Central memory CD8-positive, alpha-beta T cell (primary cell): Measurements from ENCODE around the gene TYSND1.
"Not testable (repeated sequence)": the region's sequence is repeated elsewhere in the genome, so short reads cannot be mapped to it uniquely, and the experiment has no call there.

Source experiments
- ATAC-seq: fragments of 150-1000 bp; cut with Tn5 transposase; replicated peaks from 2 replicates; pipeline ENCODE4 v1.10.0; 2022; ENCODE audit warnings: mild to moderate bottlenecking, moderate FRiP score, moderate number of reproducible peaks; ENCODE audit not compliant: poor library complexity, severe bottlenecking; ENCODE audit errors: extremely low read depth
- DNase-seq, 2 donors: peaks; one replicate each; pipeline ENCODE4 v3.0.0; 2021; ENCODE audit warnings: low spot score in 2 of 2
- H3K27ac Mint-ChIP-seq: one replicate; pipeline ENCODE4 v1.8.0; 2022; ENCODE audit warnings: low read depth, mild to moderate bottlenecking, moderate library complexity, mixed read lengths
- H3K27me3 Mint-ChIP-seq: one replicate; pipeline ENCODE4 v1.8.0; 2022; ENCODE audit warnings: mixed read lengths
- H3K36me3 Mint-ChIP-seq: one replicate; pipeline ENCODE4 v1.8.0; 2022; ENCODE audit warnings: mild to moderate bottlenecking, moderate library complexity, mixed read lengths; ENCODE audit not compliant: insufficient read depth
- H3K4me1 Mint-ChIP-seq: one replicate; pipeline ENCODE4 v1.8.0; 2022; ENCODE audit warnings: mixed read lengths
- H3K4me3 Mint-ChIP-seq: one replicate; pipeline ENCODE4 v1.8.0; 2022; ENCODE audit warnings: mild to moderate bottlenecking, moderate library complexity, mixed read lengths
- H3K9me3 Mint-ChIP-seq: one replicate; pipeline ENCODE4 v1.8.0; 2022; ENCODE audit warnings: mixed read lengths

The TYSND1 gene

GRCh38 chr10:70146489-70147258, at the start of gene TYSND1:
TSS of gene TYSND1 (minus strand) at chr10:70146700. CDS start at chr10:70146586, 114 bp downstream.
- Mint-ChIP-seq H3K36me3 (peaks cover 37% of the 10 kb centered on the region), H3K27ac (peak within 1 kb of the TSS; percentile 91), H3K4me1 (peaks cover 48% of the 10 kb centered on the region), H3K4me3 (peak within 1 kb of the TSS; percentile 85), H3K9me3 (no peaks in the 10 kb centered on the region), H3K27me3 (no peaks in the 10 kb centered on the region)
- ATAC-seq: peak; percentile 81
- peak; percentile 82 to 87 for DNase-seq

GRCh38 chr10:70193391-70193844, 46.9 kb upstream of the TYSND1 start:
- H3K36me3 Mint-ChIP-seq: peaks cover 7% of the 10 kb centered on the region
- H3K27me3 Mint-ChIP-seq: no peaks in the 10 kb centered on the region
- no peak overlapping the region for H3K27ac Mint-ChIP-seq
- H3K9me3 Mint-ChIP-seq: no peaks in the 10 kb centered on the region
- H3K4me1 Mint-ChIP-seq: peaks cover 19% of the 10 kb centered on the region
- no peak overlapping the region for H3K4me3 Mint-ChIP-seq
- DNase-seq (no peak), ATAC-seq (no peak)

DNA sequence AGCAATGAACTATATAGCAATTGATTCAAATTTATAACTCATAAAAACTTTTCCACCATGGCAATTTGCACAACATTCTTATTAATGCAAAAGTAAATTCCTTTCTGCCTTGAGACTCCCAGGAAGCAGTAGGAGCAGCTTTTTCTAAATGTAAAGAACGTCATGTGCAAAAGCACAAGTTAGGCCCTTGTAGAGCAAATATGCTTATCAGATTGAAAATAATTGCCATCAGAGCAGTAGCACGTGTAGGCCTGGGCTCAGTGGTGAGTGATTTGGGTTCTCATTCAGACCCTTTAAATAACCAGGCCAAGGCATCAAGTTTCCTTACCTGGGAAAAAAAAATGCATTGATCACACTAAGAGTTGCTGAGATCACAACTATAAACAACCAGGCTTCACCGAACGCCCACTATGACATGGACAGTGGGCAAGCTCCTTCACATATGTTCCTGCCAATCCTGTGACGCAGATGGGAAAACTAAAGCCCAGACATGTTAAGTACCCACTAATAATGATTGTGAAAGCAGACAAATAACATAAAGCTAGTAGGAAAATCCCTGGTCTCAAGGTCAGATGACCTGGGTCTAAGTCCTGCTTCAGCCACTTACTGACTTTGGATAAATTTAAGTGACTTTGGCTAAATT, 45.9 kb upstream of the TYSND1 start:
- Mint-ChIP-seq H3K4me1 (peaks cover 9% of the 10 kb centered on the region), H3K27me3 (no peaks in the 10 kb centered on the region), H3K36me3 (peaks cover 2% of the 10 kb centered on the region), H3K4me3 (no peak overlapping the region), H3K9me3 (no peaks in the 10 kb centered on the region), H3K27ac (no peak overlapping the region)
- ATAC-seq (no peak), DNase-seq (no peak)

GRCh38 chr10:70191972-70192305, 45.4 kb upstream of the TYSND1 start:
- no peaks in the 10 kb centered on the region for H3K9me3 Mint-ChIP-seq
- H3K4me3 Mint-ChIP-seq: no peak overlapping the region
- H3K36me3 Mint-ChIP-seq: no peaks in the 10 kb centered on the region
- ATAC-seq: no peak
- no peak overlapping the region for H3K27ac Mint-ChIP-seq
- peaks cover 4% of the 10 kb centered on the region for H3K4me1 Mint-ChIP-seq
- H3K27me3 Mint-ChIP-seq: no peaks in the 10 kb centered on the region
- no peak for DNase-seq

- DNase-seq (no peak), ATAC-seq (no peak)
- H3K27ac Mint-ChIP-seq: no peak overlapping the region
- H3K9me3 Mint-ChIP-seq: no peaks in the 10 kb centered on the region
- H3K36me3 Mint-ChIP-seq: no peaks in the 10 kb centered on the region
- H3K4me3 Mint-ChIP-seq: no peak overlapping the region
- no peaks in the 10 kb centered on the region for H3K4me1 Mint-ChIP-seq
- H3K27me3 Mint-ChIP-seq: no peaks in the 10 kb centered on the region
These were observed 44.9 kb upstream of the TYSND1 start for GRCh38 chr10:70191161-70191971.

GRCh38 chr10:70190581-70190980, 44.1 kb upstream of the TYSND1 start:
- no peak for DNase-seq
- no peak for ATAC-seq
- Mint-ChIP-seq H3K4me3 (no peak overlapping the region), H3K36me3 (no peaks in the 10 kb centered on the region), H3K9me3 (no peaks in the 10 kb centered on the region), H3K27me3 (no peaks in the 10 kb centered on the region), H3K27ac (no peak overlapping the region), H3K4me1 (no peaks in the 10 kb centered on the region)

DNA sequence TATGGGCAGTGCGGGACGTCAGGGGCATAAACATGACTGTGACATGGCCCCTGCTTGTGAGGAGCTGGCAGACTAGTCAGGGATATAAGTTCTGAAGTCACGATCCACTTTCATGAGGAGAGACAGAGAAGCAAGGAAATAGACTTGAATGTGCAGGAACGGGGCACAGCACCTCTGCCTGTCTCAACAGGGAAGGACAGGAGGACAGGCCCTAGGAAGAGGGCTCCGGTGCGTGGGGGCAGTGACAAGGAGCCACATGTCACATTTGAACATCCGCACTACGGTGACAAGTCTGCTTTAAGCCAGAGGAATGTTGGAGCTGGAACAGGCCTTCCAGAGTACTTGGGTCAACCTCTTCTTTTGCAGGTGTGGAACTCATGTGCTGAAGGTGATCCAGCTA, 43.6 kb upstream of the TYSND1 start:
- DNase-seq (no peak), ATAC-seq (no peak)
- Mint-ChIP-seq H3K27ac (no peak overlapping the region), H3K27me3 (no peaks in the 10 kb centered on the region), H3K4me3 (no peak overlapping the region), H3K9me3 (no peaks in the 10 kb centered on the region), H3K36me3 (no peaks in the 10 kb centered on the region), H3K4me1 (no peaks in the 10 kb centered on the region)

DNA sequence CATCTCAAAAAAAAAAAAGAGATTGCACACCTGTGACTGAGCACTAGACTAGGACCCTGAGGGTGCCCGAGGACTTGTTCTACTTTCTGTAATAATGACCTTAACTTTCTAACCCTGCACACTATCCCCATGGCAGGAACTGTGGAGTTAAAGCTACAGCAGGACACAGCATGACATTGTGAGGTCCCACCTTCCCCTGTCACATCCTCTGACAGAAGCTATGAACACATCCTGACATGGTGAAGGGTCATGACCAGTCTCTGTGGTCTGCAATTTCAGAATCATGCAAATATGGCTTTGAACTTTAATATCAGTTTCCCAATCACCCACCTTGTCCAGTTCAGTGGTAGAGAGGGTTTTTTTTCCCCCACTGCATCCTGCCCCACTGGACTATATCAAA, 42.3 kb upstream of the TYSND1 start:
- H3K4me1 Mint-ChIP-seq: no peaks in the 10 kb centered on the region
- H3K27ac Mint-ChIP-seq: no peak overlapping the region
- H3K36me3 Mint-ChIP-seq: no peaks in the 10 kb centered on the region
- no peaks in the 10 kb centered on the region for H3K27me3 Mint-ChIP-seq
- no peak for DNase-seq
- H3K4me3 Mint-ChIP-seq: no peak overlapping the region
- no peak for ATAC-seq
- no peaks in the 10 kb centered on the region for H3K9me3 Mint-ChIP-seq

DNA sequence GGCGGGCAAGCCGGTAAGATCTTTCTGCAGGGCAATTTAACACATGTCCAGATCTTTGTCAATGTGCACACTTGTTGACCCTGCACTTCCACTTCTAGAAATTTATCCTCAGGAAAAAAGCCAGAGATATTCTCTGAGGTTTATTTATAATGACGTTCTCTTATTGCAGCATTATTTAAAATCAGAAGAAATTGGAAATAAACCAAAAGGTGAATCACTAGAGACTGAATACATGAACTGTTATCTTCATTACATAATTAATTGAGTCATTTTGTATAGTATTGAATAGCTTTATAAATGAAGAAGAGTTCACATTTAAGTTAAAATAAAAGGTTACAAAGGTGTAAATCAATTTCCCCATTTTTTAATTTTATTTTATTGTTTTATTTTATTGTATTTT, 40.1 kb upstream of the TYSND1 start:
- Mint-ChIP-seq H3K4me3 (no peak overlapping the region), H3K27ac (no peak overlapping the region), H3K9me3 (no peaks in the 10 kb centered on the region), H3K4me1 (no peaks in the 10 kb centered on the region), H3K36me3 (no peaks in the 10 kb centered on the region), H3K27me3 (peaks cover 8% of the 10 kb centered on the region)
- ATAC-seq (no peak), DNase-seq (no peak)

GRCh38 chr10:70186090-70186489, 39.6 kb upstream of the TYSND1 start:
- H3K4me1 Mint-ChIP-seq: no peaks in the 10 kb centered on the region
- no peak for DNase-seq
- H3K36me3 Mint-ChIP-seq: no peaks in the 10 kb centered on the region
- H3K27me3 Mint-ChIP-seq: peaks cover 8% of the 10 kb centered on the region
- no peak overlapping the region for H3K4me3 Mint-ChIP-seq
- no peak overlapping the region for H3K27ac Mint-ChIP-seq
- no peak for ATAC-seq
- no peaks in the 10 kb centered on the region for H3K9me3 Mint-ChIP-seq

DNA sequence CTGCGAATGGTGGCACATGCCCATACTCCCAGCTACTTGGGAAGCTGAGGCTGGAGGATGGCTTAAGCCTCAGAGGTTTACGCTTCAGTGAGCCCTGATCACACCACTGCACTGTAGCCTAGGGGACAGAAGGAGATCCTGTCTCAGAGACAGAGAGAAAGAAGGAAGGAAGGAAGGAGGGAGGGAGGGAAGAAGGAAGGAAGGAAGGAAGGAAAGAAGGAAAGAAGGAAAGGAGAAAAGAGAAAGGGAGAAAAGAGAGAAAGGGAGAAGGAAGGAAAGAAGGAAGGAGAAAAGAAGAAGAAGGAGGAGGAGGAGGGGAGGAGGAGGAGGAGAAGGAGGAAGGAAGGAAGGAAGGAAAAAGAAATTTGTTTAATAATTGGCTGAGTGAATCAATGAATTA, 36.8 kb upstream of the TYSND1 start:
- DNase-seq (no peak), ATAC-seq (no peak)
- Mint-ChIP-seq H3K9me3 (no peaks in the 10 kb centered on the region), H3K36me3 (no peaks in the 10 kb centered on the region), H3K27ac (no peak overlapping the region), H3K4me3 (no peak overlapping the region), H3K4me1 (no peaks in the 10 kb centered on the region), H3K27me3 (peaks cover 8% of the 10 kb centered on the region)

DNA sequence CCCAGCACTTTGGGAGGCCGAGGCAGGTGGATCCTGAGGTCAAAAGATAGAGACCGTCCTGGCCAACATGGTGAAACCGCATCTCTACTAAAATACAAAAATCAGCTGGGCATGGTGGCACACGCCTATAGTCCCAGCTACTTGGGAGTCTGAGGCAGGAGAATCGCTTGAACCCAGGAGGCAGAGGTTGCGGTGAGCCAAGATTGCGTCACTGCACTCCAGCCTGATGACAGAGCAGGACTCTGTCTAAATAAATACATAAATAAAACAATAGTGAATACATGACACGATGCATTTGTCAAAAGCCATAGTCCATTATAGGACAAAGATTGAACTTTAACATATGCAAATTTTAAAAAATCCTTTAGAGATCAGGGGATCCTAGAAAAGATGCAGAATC, 32.7 kb upstream of the TYSND1 start:
- peaks cover 13% of the 10 kb centered on the region for H3K4me1 Mint-ChIP-seq
- H3K27ac Mint-ChIP-seq, H3K9me3 Mint-ChIP-seq, DNase-seq, H3K4me3 Mint-ChIP-seq, H3K36me3 Mint-ChIP-seq, H3K27me3 Mint-ChIP-seq, ATAC-seq: not testable (repeated sequence)
